GM18519 (cell line): ENCODE results near the gene CLDN9.

ENCODE experiments used
- ATAC-seq: cut with Tn5 transposase; IDR thresholded peaks from one replicate; pipeline ENCODE4 v1.9.1; 2021; ENCODE audit warnings: mild to moderate bottlenecking, moderate library complexity; ENCODE audit not compliant: unreplicated experiment, low FRiP score

The CLDN9 gene

GRCh38 chr16:3028716-3029319, 16.1 kb downstream of the CLDN9 start:
- no peak for ATAC-seq

DNA sequence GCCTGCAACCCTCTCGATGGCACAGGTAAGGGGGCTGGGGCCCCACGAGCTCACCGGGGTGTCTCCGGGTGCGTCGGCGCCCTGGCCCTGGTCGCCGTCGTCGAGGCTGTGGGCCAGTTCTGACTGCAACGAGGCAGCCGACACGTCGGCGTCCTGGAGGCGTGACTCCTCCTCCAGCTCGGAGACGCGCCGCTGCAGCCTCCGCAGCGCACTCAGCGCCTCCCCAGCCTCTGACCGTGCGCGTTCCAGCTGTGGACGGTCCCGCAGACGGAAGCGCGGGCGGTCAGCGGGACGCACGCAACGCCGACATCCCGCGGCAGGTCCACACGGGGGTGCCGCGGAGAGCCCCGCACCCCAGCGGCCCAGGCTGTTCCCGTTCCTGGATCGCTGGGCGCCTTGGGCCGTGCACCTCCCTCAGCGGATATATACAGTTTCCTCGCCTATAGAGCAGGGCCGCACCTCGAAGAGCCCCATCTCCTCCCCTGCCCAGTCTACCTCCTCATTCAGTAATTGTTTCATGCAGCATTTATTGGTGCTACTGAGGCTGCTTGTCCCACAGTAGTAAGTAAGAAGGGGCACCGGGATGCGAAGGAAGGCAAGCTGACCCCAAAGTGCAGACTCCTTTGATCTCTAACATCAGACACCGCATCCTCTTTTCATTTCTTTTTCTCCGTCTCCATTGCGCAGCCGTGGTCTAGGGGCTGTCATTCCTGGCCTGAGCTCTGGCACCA, 16.9 kb downstream of the CLDN9 start:
- no peak for ATAC-seq

DNA sequence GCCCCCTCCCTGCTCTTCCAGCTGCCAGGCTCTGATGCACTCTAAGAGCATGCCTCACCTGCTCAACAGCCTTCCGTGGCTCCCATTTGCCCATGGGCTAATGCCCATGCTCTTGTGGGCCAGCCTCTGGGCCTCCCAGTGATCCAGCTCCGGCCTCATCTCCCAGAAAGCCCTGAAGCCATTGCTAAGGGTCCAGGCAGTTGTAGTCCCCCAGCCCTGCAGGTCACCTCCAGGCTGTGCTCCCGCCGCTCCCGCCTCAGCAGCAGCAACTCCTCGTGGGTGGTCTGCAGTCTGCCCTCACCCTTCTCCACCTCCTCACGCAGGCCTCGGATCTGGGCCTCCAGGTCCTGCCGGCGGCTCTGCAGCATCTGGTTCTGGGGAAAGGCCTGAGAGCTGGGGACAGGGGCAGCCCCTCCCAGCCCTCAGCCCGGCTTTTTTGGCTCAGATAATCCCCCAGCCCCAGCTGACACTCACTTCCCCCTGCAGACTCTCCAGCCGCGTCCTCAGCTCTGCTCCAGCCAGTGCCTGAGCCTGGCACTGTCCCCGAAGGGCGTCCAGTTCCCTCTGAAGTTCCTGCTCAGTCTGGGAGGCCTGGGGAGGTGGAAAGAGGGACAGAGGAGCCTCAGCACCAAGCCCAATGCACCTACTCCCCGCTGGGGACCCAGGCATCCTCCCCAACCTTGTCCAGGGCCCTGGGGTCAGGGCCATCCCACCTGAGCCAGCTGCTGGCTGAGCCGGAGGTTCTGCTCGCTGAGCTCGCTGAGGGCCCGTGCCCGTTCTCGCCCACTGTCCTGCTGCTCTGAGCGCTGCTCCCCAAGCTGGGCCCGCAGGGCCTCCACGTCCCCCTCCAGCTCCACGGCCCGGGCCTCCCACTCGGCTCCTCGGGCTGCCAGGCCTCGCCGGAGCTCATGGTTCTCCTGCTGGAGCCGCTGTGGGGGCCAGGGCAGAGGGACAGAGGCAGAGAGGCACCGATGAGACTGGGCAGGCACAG, 17.8 kb downstream of the CLDN9 start:
- ATAC-seq = no peak

GRCh38 chr16:3032624-3033023, 19.9 kb downstream of the CLDN9 start:
- no peak for ATAC-seq

GRCh38 chr16:3035289-3035971, 22.7 kb downstream of the CLDN9 start:
- no peak for ATAC-seq

DNA sequence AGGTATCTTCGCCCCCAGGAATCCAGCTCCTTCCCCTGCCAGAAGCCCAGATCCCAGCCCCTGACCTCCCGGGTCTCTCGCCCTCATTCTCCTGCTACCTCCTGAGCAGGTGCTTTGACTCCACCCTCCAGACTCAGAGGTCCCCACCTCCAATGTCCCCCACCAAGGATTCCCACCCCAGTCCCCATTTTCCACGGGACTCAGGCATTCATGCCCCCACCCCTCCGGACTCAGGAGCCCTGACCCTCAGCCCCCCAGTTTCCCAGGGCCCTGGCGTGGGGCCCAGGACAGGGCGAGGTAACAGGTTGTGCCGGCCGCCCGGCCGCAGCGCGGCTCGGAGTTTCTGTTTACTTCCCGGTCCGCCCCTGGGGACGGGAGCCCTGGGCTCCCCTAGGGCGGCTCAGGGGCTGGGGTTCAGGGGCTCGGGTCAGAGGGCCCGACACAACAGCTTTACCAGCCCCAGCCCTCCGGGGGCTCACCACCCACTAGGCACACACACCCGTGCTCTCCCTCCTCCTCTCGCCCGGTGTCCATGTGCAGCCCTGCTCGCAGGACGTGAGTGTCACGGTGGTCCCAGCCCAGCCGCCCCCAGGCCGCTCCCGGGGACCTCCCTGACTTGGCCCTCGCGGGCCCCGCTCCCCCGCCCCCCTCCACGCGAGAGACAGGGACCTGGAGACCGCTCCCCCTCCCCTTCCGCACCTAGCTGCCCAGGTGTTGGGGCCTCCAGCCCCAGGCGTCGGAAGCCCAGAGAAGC, 23.4 kb downstream of the CLDN9 start:
- no peak for ATAC-seq

DNA sequence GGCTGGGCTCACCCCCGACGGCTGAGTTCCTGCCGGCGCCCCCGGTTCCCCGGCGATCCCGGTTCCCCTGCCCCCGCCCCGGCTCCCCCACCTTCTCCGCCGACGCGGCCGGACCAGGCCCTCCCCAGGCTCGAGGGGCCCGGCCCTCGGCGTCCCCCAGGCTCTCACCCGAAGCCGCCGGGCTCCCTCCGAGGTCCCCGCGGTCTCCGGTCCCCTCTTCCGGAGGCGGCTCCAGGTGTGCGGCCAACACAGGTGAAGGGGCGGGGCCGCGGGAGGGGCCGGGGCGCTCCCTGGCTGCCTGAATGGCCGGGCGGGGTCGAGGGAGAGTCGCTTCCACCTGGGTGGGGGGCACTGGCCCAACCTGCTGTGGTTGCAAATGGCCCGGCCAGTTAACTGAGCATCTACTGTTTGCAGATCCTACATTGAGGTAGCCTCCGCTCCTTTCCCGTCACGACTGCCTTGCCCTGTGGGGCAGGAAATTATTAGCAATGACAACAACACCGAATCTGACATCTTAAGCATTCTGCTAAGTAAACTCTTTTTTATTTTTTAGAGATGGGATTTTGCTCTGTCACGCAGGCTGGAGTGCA, 24.1 kb downstream of the CLDN9 start, which contains the start of gene BICDL2:
Gene BICDL2, minus strand, starts transcription at position 219 of the 590 bp plus-strand sequence. CDS start 1,448 bp downstream, outside the sequence.
- no peak for ATAC-seq

GRCh38 chr16:3038256-3038655, 25.5 kb downstream of the CLDN9 start:
- no peak for ATAC-seq

DNA sequence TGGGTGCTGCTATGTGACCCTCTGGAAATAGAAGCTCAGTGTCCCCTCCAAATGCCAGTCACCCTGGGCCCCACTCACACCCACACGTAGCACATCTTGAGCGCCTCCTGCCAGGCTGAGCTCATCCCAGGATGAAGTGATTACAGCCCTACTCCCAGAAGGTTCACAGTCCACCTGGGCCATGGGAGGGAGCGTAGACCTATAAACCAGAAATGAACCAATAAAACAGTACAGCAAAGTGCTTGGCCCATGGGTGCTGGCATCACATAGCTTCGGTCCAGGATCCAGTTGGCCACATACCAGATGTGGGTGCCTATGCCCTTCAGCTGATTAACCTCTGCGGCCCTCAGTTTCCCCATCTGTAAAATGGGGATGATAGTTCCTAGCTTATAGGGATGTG, 26.2 kb downstream of the CLDN9 start:
- no peak for ATAC-seq

DNA sequence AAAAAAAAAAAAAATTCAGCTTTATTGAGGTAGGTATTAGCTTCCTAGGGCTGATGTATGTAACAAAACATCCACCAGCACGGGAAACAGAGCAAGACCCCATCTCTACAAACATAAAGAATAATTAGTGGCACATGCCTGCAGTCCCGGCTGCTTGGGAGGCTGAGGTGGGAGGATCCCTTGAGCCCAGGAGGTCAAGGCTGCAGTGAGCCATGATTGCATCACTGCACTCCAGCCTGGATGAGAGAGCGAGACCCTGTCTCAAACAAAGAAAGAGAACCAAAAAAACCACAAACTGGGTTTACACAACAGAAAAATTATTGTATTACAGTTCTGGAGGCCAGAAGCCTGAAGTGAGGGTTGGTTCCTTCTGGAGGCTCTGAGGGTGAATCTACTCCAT, 29.7 kb downstream of the CLDN9 start:
- ATAC-seq = no peak

DNA sequence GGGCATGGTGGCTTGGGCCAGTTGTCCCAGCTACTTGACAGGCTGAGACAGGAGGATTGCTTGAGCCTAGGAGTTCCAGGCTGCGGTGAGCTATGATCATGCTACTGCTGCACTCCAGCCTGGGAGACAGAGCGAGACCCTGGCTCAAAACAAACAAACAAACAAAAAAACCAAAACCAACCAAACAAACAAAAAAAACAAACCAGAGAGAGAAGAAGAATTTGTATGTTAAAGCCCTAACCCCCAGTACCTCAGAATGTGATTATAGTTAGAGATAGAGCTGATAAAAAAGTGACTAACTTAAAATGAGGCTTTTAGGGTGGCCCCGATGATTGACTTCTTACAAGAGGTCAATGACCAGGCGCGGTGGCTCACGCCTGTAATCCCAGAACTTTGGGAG, 32.0 kb downstream of the CLDN9 start:
- ATAC-seq = no peak

GRCh38 chr16:3045758-3046640, 33.3 kb downstream of the CLDN9 start, which contains the start of gene MMP25:
Gene MMP25 (plus strand): TSS chr16:3046561. CDS start chr16:3046918, 357 bp downstream.
- no peak for ATAC-seq

DNA sequence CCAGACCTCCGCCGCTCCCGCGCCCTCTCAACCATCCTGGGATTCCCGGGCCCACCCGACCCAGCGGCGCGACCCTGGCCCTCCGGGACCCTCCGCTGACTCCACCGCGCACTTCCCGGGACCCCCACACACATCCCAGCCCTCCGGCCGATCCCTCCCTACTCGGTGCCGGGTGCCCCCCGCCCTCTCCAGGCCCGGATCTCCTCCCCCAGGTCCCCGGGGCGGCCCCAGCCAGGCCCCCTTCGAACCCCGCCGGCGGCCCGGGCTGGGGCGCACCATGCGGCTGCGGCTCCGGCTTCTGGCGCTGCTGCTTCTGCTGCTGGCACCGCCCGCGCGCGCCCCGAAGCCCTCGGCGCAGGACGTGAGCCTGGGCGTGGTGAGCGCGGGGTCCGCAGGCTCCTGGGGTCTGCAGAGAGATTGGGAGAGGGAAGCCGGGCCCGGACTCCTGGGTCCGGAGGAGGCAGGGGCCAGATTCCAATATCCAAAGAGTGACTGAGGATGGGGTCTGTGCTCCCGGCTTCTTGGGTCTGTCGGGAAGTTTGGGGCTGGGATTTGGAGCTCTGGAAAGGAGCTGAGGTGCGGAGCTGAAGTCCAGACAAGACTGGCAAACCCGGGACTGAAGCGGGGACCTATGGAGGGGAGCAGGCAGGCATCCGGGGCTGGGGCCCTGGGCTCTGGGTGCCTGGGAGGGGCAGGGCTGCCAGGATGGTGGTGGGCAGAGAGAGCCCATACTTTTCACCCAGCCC, 34.1 kb downstream of the CLDN9 start:
- no peak for ATAC-seq

GRCh38 chr16:3047387-3047720, 34.6 kb downstream of the CLDN9 start:
- ATAC-seq = no peak

DNA sequence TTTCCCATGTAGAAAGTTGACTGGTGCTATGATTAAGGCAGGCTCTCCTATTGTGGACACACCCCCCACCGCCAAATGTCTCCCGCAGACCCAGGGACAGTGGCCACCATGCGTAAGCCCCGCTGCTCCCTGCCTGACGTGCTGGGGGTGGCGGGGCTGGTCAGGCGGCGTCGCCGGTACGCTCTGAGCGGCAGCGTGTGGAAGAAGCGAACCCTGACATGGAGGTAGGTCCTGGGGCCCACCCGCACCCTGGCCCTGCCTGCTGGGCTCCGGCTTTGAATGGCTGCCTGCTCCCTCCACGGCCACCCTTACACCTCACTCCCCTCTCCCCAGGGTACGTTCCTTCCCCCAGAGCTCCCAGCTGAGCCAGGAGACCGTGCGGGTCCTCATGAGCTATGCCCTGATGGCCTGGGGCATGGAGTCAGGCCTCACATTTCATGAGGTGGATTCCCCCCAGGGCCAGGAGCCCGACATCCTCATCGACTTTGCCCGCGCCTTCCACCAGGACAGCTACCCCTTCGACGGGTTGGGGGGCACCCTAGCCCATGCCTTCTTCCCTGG, 37.3 kb downstream of the CLDN9 start:
- ATAC-seq = no peak

GRCh38 chr16:3050487-3050886, 37.8 kb downstream of the CLDN9 start:
- no peak for ATAC-seq

DNA sequence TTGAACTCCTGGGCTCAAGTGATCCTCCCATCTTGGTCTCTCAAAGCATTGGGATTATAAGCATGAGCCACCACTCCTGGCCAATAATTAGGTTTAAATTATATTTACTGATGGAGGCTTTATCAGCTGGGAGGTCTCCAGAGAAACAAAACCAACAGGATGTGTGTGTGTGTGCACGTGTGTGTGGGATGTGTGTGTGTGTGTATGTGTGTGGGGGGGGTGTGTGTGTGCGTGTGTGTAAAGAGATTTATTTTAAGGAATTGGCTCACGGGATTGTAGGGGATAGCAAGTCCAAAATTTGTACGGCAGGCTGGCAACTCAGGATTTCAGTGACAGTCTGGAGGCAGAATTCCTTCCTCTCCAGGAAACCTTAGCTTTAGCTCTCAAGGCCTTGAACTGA, 38.3 kb downstream of the CLDN9 start:
- ATAC-seq = no peak
